Thyroid gland (tissue), 4 donors: ENCODE results near the gene TMEM30A. TPM values are rescaled to one million over a fixed set of nuclear protein-coding genes. Genes with fewer than 3 reads are reported as not detected.

Experiments
- DNase-seq, 2 donors: peaks; one replicate each; pipeline ENCODE4 v3.0.0-alpha.2; 2019
- H3K27ac ChIP-seq, 3 donors: fragments of 200-600 bp; sonication (generic); 1 replicate in 2 of 3; 2 replicates in 1 of 3; pipeline ENCODE4 v1.5.1; 2016 to 2019; ENCODE audit warnings: mild to moderate bottlenecking in 1 of 3, moderate library complexity in 1 of 3
- H3K27me3 ChIP-seq: fragments of 200-600 bp; sonication (generic); one replicate; pipeline ENCODE4 v1.5.1; 2019
- H3K36me3 ChIP-seq, 2 donors: fragments of 200-600 bp; sonication (generic); one replicate each; pipeline ENCODE4 v1.5.1; 2016 to 2019
- H3K4me1 ChIP-seq, 2 donors: fragments of 200-600 bp; sonication (generic); one replicate each; pipeline ENCODE4 v1.5.1; 2017 to 2019
- H3K4me3 ChIP-seq, 3 donors: fragments of 200-600 bp; sonication (generic); replicated peaks in 1 of 3; 1 replicate in 2 of 3; 2 replicates in 1 of 3; pipeline ENCODE4 v1.5.1; 2016; ENCODE audit warnings: mild to moderate bottlenecking in 1 of 3
- H3K9me3 ChIP-seq: fragments of 200-600 bp; sonication (generic); one replicate; pipeline ENCODE4 v1.5.1; 2017
- POLR2A ChIP-seq, 2 donors: fragments of 450-650 bp; IDR thresholded peaks; one replicate each; pipeline ENCODE4 v1.6.1; 2017; ENCODE audit warnings: antibody characterized with exemption in 2 of 2, mild to moderate bottlenecking in 2 of 2, moderate library complexity in 1 of 2
- WGBS, 2 donors: methylation state at CpG; one replicate each; pipeline ENCODE4 v1.1.5; 2017; 5-methylcytosine and 5-hydroxymethylcytosine counted together
- intact Hi-C: fragments of 100-400 bp; cut with DNase I; formaldehyde crosslinking; loops from one replicate; pipeline ENCODE4 v1.15.1; 2023
- total RNA-seq, 4 donors: library from RNA; depleted of rRNA; stranded (reverse); fragments of >200 nt; gene quantifications; one replicate each; pipeline ENCODE4 v1.2.3, GENCODE V29; 2016
- TF ChIP-seq, protein P1 (sequence below), 6 experiments: fragments of 200-600 bp in 3 of 6; fragments of 450-650 bp in 3 of 6; sonication (generic) in 3 of 6; IDR thresholded peaks; one replicate each; pipeline ENCODE4 v1.5.1; 2016 to 2019; ENCODE audit warnings: antibody characterized with exemption in 6 of 6, mild to moderate bottlenecking in 2 of 6, inconsistent platforms in 1 of 6, moderate library complexity in 1 of 6

The TMEM30A gene
- total RNA-seq, 4 donors from 2014 or later: 82.0 to 142 (median 103) TPM

DNA sequence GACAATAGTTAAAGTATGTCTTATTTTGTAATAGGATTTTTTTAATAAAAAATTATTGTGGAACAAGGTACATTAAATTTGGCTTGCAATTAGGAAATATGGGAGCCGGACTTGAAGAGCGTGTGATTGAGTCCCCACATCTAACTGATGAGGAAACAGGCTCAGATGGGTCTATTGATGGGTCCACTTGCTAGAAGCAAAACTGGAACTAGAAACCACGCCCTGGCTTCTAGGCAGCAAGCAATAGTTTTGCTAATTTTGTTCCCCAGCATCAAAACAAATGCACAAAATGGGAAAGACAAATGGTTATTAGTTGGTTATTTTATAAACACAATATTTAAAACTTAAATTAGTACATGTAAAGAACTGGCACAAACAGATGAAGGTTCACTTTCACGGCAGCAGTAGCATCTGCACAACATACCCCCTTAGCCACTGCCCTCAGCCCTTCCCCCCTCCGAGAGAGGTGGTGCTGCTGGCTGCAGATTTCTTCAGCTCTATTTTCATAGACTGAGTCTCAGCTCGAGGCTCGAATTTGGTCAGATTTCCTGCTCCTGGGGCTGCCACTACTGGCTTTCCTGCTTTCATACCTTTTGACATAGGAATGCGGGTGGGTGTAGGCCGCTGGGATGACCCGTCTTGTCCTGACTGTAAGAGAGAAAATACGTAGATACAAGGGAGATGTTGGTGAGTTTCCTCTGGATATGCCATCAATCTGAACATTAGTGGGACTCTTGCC lies 23.8 kb upstream of the TMEM30A start:
- H3K27ac ChIP-seq: no peak overlapping the region
- no peak overlapping the region for H3K4me3 ChIP-seq
- no peak for DNase-seq
- no peak for TF ChIP-seq POLR2A (IDR thresholded peaks at IDR 0.05)
- TF ChIP-seq, protein P1, sequence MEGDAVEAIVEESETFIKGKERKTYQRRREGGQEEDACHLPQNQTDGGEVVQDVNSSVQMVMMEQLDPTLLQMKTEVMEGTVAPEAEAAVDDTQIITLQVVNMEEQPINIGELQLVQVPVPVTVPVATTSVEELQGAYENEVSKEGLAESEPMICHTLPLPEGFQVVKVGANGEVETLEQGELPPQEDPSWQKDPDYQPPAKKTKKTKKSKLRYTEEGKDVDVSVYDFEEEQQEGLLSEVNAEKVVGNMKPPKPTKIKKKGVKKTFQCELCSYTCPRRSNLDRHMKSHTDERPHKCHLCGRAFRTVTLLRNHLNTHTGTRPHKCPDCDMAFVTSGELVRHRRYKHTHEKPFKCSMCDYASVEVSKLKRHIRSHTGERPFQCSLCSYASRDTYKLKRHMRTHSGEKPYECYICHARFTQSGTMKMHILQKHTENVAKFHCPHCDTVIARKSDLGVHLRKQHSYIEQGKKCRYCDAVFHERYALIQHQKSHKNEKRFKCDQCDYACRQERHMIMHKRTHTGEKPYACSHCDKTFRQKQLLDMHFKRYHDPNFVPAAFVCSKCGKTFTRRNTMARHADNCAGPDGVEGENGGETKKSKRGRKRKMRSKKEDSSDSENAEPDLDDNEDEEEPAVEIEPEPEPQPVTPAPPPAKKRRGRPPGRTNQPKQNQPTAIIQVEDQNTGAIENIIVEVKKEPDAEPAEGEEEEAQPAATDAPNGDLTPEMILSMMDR (IDR thresholded peaks at IDR 0.05): no peak
- 71 to 77% methylated on average over 11 of the region's 11 CpGs for WGBS, 2 donors
- H3K27me3 ChIP-seq: no peaks in the 10 kb centered on the region
- H3K36me3 ChIP-seq: no peaks in the 10 kb centered on the region
- H3K4me1 ChIP-seq: no peaks in the 10 kb centered on the region
- intact Hi-C loops: no loop called here
- H3K9me3 ChIP-seq: no peaks in the 10 kb centered on the region

DNA sequence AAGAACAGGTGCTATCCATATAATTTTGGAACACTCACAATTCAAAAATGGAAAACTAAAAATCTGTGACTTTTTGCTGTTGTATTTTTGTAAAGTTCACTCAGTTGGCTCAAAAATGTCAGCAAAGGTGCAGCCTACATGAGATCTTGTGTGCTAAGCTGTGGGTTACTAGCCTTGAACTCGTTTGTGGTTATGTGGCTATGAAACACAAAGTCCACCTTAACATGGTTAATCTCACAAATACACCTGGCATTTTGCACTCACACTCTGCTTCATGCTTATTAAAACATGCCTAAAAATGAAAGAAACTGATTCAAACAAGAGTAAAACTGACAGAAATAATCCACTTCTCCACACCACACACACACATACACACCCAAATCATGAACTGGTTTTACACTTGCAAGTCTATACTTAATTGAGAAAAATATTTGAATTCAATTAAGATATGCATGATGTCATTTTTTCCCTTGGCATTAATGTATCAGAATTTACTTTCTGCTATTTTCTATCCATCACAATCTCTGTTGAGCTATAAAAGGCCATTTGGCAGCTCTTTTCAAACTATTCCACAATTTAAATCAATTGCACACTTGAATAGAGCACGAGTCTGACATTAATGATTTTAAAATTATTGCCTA lies 22.9 kb upstream of the TMEM30A start:
- Histone ChIP-seq H3K27ac (no peak overlapping the region), H3K36me3 (no peaks in the 10 kb centered on the region), H3K4me3 (no peak overlapping the region), H3K9me3 (no peaks in the 10 kb centered on the region), H3K27me3 (no peaks in the 10 kb centered on the region), H3K4me1 (no peaks in the 10 kb centered on the region)
- 85 to 88% methylated on average over 2 of the region's 2 CpGs for WGBS, 2 donors
- no peak for DNase-seq
- TF ChIP-seq, protein P1 (IDR thresholded peaks at IDR 0.05): no peak
- TF ChIP-seq POLR2A (IDR thresholded peaks at IDR 0.05): no peak
- intact Hi-C loops: no loop called here

DNA sequence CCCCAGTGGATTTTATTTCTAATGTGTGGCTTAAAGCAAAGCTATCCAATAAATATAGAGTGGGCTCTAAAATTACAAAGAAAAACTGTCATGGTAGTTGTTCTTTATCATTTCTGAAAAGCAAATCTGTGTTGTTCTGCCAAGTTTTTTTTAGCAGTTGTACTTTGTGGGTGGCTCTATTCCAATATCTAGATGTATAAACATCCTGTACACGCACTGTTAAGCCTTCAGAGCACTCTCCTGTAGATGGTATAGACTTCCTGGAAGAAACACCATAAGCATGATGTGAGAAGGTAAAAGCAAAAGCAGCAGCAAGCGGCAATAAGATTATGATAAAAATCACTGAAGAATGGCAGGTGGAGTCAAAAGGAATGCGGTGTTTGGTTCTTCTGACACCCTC lies 21.5 kb upstream of the TMEM30A start:
- intact Hi-C loops: no loop called here
- H3K4me1 ChIP-seq: no peaks in the 10 kb centered on the region
- H3K27ac ChIP-seq: no peak overlapping the region
- no peaks in the 10 kb centered on the region for H3K27me3 ChIP-seq
- H3K36me3 ChIP-seq: no peaks in the 10 kb centered on the region
- no peak for DNase-seq
- TF ChIP-seq, protein P1 (IDR thresholded peaks at IDR 0.05): no peak
- TF ChIP-seq POLR2A (IDR thresholded peaks at IDR 0.05): no peak
- 44 to 54% methylated on average over 3 of the region's 3 CpGs for WGBS, 2 donors
- H3K4me3 ChIP-seq: no peak overlapping the region
- H3K9me3 ChIP-seq: no peaks in the 10 kb centered on the region

DNA sequence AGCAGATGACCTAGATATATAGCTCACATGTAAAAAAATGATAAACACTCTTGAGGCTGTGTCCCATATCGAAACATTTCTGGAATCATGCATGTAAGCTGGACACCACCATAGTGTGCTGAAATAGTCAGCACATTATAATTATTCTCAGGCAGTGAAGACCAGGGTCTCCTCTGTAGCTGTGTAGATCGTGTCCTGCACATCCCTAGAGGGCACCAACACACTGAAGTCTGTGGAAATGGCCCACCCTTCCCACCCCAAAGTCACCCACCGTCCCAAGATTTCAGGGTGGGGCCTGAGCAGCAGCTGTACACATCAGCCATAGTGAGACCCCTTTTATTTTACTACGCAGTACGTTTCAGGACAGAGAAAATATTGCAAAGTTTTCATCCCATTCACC lies 21.0 kb upstream of the TMEM30A start:
- 72 to 76% methylated on average over 5 of the region's 5 CpGs for WGBS, 2 donors
- intact Hi-C loops: no loop called here
- Histone ChIP-seq H3K27me3 (no peaks in the 10 kb centered on the region), H3K27ac (no peak overlapping the region), H3K36me3 (no peaks in the 10 kb centered on the region), H3K4me1 (no peaks in the 10 kb centered on the region), H3K4me3 (no peak overlapping the region), H3K9me3 (no peaks in the 10 kb centered on the region)
- no peak for DNase-seq
- TF ChIP-seq, protein P1 (IDR thresholded peaks at IDR 0.05): no peak
- TF ChIP-seq POLR2A (IDR thresholded peaks at IDR 0.05): no peak

DNA sequence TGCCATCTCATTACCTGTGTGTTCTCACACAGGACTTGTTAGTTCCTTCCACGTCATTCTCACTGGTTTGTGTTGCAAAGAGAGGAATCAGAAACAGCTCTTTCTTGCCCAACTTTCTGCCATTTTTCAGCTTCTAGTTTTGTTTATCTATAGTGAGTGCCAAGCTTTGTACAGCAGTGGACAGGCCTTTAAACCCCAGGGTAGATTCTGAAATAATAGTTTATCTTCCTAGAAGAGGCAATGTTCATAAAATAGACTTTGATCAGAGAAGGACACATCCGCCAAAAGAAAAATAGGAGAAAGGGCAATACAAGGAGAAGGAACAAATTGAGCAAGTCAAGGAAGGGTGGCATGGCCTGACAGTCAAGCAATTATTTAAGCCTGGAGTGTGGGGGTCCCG lies 17.7 kb upstream of the TMEM30A start:
- no peak for DNase-seq
- intact Hi-C loops: no loop called here
- Histone ChIP-seq H3K9me3 (no peaks in the 10 kb centered on the region), H3K4me1 (no peaks in the 10 kb centered on the region), H3K27ac (no peak overlapping the region), H3K4me3 (no peak overlapping the region), H3K27me3 (no peaks in the 10 kb centered on the region), H3K36me3 (no peaks in the 10 kb centered on the region)
- no peak for TF ChIP-seq POLR2A (IDR thresholded peaks at IDR 0.05)
- TF ChIP-seq, protein P1 (IDR thresholded peaks at IDR 0.05): no peak
- WGBS, 2 donors: 92 to 95% methylated on average over 3 of the region's 3 CpGs
